DOHH2 (cell line): Measurements from ENCODE around the gene CHD6.

Experiments
- CTCF ChIP-seq: fragments of 200-600 bp; sonication (generic); IDR thresholded peaks from one replicate; pipeline ENCODE4 v1.5.1; 2014; ENCODE audit warnings: antibody characterized with exemption, mild to moderate bottlenecking, low read depth, low read length; ENCODE audit not compliant: poor library complexity, severe bottlenecking
- EZH2phosphoT487 ChIP-seq: fragments of 200-600 bp; sonication (generic); IDR thresholded peaks from 2 replicates; pipeline ENCODE4 v1.6.1; 2017; ENCODE audit warnings: borderline replicate concordance, mild to moderate bottlenecking, antibody characterized with exemption, low read length, moderate library complexity, mixed read lengths

GRCh38 chr20:41534842-41535241 lies 83.3 kb downstream of the CHD6 start:
- TF ChIP-seq CTCF (no peak), EZH2phosphoT487 (no peak)
